SKM-1 (cell line): ENCODE data around the gene ALG8.
"Not testable (repeated sequence)": the region's sequence is repeated elsewhere in the genome, so short reads cannot be mapped to it uniquely, and the experiment has no call there.

Experiments used
- DNase-seq: peaks from one replicate; lab custom pipeline; 2025; ENCODE audit not compliant: unreplicated experiment; lab: John Stamatoyannopoulos, UW

The ALG8 gene

DNA sequence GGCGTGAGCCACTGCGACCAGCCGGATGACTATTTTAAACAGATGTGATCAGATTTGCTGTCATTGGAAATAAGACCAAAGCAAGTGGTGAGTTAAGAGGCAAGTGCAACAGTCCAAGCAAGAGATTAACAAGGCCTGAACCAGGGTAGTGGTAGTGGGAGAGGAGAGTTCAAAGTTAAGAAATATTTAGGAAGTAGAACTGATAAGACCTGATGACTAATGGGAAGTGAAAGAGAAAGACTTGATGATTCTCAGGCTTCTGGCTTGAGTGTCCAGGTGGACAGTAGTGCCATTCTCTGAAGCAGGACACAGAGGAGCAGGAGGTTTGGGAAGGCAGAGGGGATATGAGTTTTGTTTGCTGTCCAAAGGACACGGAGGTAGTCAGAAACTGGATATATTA is 67.0 kb downstream of the ALG8 start:
- DNase-seq, result no peak

DNA sequence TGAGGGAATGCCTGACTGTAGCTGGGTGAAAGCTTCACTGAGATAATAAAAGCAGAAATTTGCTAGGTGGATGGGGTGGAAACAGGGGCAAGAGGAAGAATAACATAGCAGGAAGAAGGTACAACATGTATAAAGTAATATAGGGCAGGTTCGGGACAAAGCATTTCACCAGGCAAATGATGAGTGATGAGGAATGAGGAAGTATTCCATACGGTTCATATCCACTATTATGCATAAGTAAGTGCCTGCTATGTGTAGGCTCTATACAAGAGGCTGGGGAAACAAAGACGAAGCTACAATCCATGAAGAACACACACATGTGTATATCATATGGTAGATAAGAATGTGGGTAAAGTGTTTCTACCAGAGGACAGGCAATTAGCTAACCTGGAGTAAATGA is 67.7 kb downstream of the ALG8 start:
- no peak for DNase-seq

DNA sequence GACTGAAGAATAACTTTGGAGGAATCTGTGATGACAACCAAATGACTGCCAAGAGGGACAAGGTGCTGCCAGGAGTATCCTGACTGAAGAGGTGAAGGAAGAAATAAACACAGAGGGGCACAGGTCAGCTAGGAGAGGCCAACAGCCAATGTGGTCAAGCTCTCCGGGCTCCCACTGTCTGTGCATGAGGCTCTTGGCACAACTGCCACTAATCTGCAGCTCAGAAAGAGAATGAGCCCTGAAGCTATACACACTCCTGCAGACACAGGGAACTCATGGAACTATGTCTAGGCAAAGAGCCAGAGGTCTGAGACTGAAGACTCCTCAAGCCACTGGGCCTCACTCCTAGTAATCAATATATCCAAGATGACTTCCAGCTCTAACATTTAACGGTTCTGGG is 68.8 kb downstream of the ALG8 start:
- DNase-seq, result no peak

DNA sequence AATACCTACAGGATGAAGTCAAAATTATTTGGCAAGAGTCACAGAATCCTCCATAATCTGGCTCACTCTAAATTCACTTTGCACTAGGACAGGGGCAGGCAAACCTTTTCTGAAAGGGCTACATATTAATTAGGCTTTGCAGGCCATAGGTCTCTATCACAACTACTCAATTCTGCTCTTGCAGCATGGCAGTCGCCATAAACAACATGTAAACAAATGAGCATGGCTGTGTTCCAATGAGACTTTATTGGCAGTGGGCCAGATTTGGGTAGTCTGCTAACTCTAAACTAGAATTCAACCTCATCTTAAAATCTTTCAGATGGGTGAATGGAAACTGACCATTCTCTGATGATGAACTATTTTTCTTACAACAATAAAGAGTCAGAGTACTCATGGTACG is 70.0 kb downstream of the ALG8 start:
- DNase-seq, result no peak

DNA sequence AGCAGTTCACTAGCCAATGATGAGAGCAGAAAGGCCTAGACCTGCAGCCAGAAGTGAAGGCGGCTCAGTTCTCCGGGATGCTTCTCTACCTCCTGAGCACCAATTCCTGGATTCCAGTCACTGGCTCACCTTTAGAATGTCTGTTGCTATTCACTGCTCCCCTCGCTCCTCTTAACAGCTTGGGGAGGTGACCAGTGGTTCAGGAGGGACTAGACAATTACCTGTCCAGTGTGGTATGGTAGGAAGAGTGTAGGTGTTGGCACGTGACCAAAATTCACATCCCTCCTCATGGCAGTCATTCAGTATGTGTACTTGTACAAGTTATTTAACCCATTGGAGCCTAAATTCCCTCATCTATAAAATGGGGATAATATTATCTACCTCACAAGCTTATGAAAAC is 71.7 kb downstream of the ALG8 start:
- no peak for DNase-seq

DNA sequence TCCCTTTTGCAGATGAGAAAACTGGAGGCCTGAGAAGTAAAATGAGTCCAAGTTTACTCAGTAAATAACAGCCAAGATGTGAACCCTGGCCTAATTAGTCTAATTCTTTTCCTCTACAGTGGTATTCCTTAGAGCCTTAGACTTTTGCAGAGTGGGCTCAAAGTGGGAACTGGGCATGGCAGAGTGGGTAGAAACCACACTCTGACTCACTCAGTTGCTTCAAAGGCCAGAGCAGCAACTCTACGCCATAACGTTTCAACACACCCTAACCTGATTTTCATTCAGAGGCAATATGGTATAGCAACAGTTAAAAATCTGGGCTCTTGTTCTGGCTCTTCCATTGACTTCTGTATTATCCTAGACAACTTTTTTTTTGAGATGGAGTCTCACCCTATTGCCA is 73.0 kb downstream of the ALG8 start:
- DNase-seq, result no peak

DNA sequence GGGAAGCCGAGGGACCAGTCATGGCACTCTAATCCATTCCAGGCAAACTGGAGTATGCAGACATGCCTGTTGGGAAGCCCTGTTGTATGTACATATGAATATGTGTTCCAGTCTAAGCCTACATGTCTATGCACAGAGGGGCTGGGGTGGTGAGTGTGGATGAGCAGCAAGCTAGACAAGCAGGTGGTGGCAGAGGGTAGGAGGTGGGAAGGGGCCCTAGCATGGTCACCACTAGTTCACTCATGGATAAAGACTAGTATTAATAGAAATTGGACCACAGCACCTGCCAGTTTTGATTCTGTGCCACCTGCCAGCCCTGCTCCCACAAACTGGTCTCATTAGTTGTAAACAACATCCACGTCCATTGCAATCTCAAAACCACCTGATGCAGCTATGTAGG is 74.2 kb downstream of the ALG8 start:
- DNase-seq, result no peak

DNA sequence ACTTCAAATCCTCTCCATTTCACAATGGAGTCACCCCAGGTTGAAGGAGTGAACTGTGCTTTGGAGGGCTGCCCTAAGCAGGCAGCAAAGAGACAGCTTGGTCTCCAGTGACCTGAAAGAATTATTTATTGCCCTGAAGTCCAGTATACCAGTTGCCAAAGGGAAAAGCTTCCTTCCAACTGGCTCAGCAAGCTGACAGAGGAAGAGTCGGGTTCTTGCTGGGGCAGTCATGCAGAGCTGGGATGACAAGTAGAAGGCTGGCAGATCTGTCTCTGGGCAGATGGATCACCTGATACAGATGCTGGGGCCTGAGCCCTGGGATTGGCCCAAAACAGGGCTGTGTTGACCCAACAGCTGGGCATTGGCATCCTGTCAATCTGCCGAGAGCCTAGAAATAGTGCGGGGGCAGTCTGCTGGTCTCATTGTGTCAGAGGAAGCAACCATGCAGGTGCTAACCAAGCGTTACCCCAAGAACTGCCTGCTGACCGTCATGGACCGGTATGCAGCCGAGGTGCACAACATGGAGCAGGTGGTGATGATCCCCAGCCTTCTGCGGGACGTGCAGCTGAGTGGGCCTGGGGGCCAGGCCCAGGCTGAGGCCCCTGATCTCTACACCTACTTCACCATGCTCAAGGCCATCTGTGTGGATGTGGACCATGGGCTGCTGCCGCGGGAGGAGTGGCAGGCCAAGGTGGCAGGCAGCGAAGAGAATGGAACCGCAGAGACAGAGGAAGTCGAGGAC is 75.8 kb downstream of the ALG8 start, which contains the start of gene THRSP:
THRSP (plus strand) TSS at position 422 of the 742 bp plus-strand sequence; CDS start at position 443, 21 bp downstream.
- DNase-seq, result no peak

DNA sequence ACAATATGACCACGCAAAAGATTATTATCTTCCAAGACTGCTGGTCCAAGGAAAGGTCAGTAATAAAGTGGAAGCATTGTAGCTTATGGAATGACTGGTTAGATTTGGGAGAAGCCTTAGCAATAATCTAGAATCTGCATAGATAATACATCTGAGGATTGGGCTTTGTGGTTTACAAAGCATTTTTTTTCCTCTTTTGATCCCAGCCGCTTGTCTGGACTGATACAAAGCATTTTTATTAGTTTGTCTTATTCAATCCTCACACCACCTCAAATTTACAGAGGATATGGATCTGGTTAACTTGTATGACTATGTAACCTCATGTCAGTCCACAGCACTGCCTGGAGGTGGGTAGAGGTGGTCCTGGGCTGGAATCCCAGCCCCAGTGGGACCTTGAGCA is 76.8 kb downstream of the ALG8 start:
- no peak for DNase-seq

DNA sequence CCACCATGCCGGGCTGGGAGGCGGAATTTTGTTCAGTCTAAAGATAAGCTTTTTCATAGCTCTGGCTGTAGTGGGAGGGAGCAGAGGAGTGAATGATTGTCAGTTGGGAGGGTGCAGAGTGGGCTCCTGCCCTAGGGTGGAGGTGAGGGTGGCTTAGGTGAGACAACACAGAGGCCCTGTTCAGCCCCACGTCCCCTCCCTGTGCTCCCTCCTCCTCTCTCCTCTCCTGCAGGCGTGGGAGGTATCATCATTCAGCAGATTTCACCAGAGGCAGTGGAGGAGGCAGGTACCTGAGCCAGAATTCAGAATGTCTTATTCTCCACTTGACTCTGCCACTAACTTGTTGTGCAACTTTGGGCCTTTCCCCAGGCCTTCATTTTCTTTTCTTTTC is 77.5 kb downstream of the ALG8 start:
- DNase-seq, result no peak

DNA sequence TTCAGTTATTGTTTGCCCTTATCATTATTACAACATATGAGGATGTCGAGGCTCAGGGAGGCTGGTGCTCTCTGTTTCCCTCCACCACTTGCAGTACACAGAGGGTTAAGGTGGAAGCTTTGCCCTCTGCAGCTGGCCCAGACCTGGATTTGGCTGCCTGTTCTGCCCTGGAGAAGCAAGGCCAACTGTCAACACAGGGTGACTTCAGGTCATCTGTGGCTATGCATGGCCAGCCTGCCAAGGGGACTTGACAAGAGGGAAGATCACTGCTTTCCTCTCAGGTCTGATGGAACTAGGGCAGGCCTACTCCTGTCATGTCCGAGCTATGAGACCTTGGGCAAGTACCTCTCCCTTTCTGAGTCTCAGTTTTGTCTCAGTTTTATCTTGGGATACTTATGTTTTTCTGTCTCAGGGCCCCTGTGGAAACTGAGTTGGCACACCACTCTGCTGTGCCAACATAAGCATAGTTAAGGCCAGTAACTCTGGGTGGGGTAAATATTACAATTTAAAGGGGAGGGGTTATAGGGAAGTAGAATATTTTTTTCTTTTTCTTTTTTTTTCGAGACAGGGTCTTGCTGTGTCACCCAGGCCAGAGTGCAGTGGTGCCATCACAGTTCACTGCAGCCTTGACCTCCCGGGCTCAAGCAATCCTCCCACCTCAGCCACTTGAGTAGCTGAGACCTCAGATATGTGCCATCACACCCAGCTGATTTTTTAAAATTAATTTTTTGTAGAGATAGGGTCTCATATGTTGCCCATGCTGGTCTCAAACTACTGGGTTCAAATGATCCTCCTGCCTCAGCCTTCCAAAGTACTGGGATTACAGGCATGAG is 78.1 kb downstream of the ALG8 start:
- no peak for DNase-seq

DNA sequence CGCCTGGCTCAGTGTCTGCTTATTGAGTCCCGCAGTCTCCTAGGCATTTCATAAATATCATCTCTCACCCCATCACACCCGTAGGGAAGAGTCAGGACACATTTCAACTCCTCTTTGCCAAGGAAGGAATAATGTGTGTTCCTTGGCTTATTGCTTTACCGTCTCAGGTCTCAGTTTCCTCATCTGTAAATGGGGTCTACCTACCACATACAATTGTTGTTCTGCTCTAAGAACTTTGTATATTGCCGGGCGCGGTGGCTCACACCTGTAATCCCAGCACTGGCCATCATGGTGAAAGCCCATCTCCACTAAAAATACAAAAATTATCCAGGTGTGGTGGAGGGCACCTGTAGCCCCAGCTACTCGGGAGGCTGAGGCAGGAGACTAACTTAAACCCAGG is 78.9 kb downstream of the ALG8 start:
- DNase-seq, result no peak

DNA sequence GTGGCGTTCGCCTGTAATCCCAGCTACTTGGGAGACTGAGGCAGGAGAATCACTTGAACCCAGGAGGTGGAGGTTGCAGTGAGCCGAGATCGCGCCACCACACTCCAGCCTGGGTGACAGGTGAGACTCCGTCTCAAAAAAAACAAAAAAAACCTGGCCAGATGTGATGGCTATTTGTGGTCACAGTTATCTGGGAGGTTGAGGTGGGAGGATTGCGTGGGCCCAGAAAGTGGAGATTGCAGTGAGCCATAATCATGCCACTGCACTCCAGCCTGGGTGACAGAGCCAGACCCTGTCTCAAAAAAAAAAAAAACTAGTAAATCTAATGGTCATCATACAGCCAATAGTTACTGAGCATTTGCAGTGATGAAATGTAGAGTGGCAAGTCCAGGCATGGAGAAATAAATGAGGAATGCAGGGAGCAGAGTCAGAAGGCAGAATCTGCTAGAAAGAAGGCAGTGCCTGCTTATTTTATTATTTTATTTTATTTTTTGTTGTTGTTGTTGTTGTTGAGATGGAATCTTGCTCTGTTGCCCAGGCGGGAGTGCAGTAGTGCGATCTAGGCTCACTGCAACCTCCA is 79.6 kb downstream of the ALG8 start:
- not testable (repeated sequence) for DNase-seq

DNA sequence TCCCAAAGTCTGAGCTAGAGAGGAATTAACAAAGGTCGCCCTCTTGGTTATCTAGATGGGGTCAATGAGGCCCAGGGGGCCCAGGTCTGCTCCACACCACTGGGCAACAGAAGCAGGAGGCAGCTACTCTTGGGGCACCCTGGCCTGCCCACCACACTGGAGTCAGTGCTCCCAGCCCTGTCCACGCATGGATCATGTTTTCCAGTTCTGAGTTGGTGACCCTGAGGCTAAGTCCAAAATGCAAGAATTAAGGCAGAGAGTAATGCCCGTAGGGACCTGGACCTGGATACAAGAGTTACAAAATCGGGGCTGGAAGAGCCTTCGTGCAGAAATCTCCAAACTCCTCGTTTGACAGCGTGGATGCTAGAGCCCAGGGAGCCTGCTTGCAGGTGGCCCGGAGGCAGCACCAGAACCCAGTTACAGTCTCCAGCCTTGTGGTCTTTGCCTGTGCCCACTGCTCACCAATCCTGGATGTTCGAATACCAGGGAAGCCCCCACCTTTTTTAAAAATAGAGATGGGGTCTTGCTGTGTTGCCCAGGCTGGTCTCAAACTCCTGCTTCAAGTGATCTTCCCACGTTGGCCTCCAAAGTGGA is 81.9 kb downstream of the ALG8 start:
- DNase-seq, result no peak

DNA sequence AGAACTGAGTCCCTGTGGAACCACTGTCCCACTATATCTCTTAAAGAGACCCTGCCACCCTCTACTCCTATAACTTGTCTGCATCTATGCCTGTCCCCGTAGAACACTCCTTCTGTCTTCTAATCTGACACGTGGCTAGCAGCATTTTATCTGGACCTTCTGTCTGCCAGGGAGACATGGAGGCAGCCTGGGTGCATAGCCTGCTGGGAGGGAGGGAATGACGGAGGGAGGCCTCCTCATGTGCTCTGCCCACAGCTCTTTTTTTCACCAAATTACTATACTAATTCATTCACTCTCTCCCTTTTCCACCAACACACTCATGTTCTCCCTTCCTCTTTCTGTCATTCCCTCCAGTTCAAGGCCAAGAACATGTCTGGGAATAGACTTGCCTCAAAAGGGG is 83.3 kb downstream of the ALG8 start:
- no peak for DNase-seq

DNA sequence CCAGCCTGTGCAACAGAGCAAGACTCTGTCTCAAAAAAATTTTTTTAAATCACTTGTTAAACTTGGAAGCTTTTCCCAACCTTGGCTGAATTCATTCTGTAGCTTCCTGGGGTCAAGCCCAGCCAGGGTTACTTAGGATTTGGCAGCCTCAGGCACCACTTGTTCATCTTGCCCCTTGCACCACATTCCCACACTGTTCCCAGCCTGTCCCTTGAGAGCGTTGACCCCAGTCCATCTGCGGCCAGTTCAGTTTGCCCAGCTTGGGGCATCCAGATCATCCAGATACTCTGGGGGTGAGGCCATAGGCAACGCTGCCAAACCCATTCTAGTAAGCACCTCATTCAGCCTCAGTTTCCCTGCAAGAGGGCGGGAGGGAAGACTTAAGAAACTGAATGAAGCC is 84.5 kb downstream of the ALG8 start:
- no peak for DNase-seq

DNA sequence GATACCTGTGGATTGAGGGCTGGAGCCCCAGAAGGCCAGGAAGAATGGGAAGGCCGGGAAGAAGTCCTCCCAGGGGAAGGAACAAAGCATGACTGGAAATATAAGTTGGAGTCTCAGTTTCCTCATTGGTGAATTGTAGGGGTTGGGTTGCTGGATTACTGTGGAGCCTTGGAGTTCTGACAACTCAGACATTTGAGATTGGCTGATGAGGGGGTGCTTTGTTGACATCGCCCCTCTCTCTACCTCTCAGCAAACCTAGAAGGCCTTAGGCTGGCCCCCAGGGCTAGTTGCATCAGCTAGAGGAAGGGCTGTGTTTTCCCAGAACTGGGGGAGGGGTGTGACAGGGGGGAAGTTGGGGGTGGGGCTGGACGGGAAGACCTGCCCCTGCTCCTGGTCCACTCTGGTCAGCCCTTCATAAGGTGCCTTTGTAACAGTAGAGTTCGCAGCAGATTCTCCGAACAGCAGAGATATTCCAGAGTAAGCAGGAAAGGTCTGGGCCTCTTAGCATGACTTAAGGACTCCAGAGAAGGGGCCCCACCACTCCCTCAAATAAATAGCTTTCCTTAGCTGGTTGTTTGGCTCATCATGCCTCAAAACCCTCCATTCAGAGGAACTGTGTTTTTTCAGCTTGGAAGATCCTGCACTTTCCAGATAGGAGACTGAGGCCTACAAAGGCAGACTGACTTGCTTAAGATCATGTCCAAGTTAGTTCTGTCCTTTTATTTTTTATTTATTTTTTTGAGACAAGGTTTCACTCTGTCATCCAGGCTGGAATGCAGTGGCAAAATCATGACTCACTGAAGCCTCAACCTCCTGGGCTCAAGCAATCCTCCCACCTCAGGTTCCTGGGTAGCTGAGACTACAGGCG is 88.2 kb downstream of the ALG8 start:
- no peak for DNase-seq
